HT1080 (cell line): Measurements from ENCODE around the gene PRR33. TPM values are rescaled to one million over a fixed set of nuclear protein-coding genes. Genes with fewer than 3 reads are reported as not detected.

ENCODE experiments used
- DNase-seq: peaks from one replicate; pipeline ENCODE4 v3.0.0-alpha.2; 2015; ENCODE audit warnings: low read depth
- total RNA-seq: library from RNA; depleted of rRNA; stranded (reverse); fragments of >200 nt; shearing (Covaris generic); gene quantifications from 2 replicates; pipeline ENCODE4 v1.2.3, GENCODE V29; 2014

Gene PRR33
- total RNA-seq, 1 experiment from 2014 or later: not detected

DNA sequence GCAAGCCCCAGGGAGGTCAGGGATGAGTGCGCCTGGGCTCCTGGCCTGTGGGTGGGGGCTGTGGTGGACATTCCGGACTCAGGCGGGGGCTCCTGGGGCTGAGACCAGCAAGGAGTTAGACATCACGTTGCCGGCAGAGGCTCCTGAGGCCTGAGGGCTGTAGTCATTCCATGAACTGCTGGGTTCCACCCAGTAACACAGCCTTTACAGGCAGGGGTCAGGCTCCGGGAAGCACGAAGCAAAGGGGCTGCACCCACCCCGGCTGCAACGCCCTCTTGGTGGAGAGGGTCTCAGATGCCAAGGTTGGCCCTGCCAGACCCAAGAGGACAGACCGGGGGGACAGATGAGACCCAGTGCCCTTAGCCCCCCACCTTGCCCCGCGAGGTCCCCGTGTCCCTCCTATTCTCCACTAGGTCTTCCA is 36.8 kb upstream of the PRR33 start:
- no peak for DNase-seq

DNA sequence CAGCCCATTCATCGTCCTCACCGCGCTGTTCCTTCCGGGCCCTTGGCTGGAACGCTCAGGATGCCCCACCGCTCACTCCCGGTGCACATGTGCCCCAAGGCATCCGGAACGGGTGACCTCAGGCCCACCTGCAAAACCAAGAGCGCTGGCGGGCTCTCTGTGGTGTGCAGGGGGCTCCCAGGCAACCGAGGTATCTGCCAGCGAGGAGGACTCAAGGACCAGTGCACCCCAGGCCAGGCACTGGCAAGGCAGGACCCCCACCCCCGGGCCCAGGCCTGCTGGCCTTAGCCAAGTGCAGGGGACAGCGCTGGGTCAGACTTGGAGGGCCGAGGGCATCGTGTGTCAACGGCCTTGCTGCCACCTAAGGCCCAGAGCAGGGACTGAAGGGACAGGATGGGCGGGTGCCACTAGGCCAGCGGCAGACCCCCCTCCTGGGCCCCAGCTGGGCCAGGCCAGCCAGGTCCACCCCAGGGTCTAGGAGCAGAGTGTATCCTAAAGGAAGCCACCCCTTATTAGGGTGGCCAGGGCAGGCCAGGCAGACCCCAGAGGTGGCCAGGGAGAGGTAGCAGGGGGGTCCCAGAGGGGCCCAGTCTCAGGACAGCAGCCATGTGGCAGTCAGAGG is 36.3 kb upstream of the PRR33 start:
- DNase-seq: no peak

- DNase-seq: no peak
These were observed 35.5 kb upstream of the PRR33 start for GRCh38 chr11:1927026-1927847.

GRCh38 chr11:1926156-1927025 is 34.7 kb upstream of the PRR33 start:
- no peak for DNase-seq

GRCh38 chr11:1925373-1926155 is 33.9 kb upstream of the PRR33 start:
- DNase-seq: no peak

DNA sequence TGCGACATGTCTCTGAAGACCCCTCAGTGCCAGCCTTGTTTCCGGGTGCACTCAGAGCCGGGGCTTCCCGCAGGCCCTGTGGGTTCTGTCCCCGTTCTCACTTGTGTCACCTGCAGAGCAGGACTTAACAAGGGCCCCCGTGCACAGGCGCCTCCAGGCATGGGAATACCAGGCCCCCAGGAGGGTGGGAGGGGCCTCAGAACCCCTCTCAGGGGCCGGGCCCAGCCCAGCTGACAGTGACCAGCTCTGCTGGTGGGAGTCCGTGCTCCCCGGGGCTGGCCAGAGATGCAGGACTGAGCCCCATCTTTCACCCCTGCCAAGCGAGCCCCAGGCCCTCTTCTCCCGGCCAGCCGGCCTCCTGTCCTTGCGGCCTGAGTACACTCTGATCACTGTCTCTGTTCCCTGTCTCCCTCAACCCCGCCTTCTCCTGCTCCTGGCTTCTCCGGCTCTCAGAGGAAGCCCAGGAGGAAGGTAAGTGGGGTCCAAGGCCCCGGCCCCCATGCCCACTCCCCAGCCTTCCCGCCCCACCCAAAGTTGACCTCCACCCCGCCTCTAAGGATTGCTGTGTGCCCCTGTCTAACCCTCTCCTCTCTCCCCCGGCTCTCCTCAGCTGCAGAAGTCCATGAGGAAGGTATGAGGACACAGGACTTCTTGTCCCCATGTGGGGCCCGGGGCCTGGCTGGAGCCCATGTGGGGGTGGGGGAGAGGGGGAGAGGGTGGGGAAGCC is 33.1 kb upstream of the PRR33 start:
- DNase-seq: no peak

DNA sequence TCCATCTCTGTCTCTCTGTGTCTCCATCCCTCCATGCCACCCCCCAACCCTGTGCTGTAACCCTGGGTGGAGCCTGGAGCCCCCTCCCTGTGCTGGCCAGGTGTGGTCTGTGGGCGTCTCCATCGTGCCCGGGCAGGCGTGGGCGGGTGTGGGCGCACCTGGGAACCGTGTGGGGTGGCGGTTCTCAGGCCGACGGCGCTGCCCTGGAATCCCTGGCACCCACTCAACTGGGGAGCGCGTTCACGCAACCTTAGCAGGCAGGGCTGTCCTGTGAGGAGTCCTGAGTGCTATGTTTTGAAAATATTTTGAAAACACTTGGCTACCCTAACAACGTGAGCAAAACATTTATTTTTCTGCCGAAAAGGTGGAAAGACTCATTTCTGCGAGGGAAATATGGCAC is 32.5 kb upstream of the PRR33 start:
- DNase-seq: no peak

GRCh38 chr11:1923201-1923956 is 31.7 kb upstream of the PRR33 start:
- no peak for DNase-seq

- no peak for DNase-seq
These were observed 30.9 kb upstream of the PRR33 start for GRCh38 chr11:1922481-1923081.

DNA sequence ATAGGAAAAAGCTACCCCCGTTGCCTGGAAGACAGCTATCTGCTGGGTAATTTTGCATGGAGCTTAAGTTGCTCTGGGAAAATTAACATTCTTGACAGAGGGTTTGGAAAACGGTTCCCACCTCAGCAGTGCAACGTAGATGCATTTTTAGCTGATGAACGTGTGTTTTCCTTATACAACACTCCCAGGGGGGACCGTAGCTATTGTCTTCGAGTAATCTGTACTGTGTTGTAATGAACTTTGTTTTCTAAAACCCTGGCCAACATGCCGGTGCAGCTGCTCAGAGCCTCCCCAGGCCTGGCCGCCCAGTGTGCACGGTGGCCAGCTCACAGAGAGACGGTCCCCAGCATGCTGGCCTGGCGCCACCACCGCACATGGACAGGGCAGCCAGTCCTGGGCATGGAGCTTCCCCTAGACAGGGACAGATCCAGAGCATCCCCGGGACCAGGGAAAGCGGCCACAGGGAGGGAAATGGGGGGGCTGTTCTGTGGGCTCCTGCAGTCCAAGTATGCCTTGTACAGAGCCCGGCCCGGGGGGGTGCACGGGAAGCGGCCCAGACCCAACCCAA is 30.0 kb upstream of the PRR33 start:
- no peak for DNase-seq

DNA sequence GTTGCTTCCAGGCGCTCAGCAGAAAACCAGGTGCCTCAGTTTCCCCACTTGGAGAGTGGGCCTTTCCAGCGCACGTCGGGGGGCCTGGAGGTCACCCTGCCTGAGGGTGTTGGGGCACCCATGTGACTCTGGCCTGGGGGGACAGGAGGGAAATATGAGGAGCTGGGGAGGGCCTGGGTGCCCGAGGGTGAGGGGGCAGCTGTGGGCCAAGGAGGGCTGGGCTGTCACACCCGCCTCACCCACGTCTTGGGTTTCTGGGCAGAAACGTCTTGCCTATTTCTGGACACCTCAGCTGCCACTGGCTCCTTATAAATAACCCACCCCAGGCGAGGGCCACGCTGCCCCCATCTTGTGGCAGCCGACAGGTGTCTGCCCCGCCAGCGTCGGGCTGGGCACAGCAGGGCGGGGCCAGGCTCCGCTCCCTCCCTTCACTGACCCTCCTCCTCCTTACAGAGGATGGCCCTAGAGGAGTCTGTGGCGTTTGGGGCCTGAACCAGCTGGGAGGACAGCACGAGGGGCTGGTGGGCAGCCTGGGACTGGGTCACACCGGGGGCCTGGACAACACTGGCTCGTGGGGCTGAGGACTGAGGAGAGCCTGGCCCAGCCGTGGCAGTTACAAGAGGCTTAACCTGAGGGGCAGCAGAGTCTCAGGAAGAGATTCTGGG is 29.3 kb upstream of the PRR33 start:
- DNase-seq: no peak

DNA sequence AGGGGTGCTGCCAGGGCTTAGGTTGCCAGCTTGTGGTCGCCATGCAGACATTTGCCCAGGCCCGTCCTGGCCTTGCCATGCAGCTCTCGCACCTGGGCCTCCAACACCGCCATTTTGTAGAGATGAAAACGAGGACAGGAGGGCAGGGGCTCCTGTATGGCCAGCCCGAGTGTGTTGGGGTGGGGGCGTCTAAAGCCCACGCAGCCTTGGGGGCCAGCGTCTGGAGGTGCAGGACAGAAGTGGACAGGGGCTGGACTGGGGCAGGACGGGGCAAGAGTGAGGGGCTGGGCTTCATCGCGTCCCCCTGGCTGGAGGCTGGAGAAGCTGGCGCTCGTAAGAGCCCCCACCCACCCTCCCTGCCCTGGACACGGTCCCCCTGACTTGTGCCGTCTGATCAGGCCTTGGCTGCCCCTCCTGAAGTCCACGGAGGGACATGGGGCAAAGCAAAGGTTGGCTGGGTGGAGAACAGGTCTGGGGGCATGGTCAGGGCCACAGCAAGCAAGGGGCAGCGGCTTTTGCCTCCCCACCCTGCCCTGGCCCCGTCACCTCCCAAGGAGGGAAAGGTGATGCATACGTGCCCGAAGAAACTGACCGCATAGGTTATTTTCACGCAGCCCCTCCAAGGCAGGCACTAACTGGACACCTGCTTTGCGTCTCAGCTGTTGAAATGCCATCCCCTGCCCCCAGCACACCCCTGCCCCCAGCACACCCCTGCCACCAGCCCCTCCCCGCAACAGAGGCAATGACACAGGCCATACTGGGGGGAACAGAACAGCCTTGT is 28.6 kb upstream of the PRR33 start:
- no peak for DNase-seq

DNA sequence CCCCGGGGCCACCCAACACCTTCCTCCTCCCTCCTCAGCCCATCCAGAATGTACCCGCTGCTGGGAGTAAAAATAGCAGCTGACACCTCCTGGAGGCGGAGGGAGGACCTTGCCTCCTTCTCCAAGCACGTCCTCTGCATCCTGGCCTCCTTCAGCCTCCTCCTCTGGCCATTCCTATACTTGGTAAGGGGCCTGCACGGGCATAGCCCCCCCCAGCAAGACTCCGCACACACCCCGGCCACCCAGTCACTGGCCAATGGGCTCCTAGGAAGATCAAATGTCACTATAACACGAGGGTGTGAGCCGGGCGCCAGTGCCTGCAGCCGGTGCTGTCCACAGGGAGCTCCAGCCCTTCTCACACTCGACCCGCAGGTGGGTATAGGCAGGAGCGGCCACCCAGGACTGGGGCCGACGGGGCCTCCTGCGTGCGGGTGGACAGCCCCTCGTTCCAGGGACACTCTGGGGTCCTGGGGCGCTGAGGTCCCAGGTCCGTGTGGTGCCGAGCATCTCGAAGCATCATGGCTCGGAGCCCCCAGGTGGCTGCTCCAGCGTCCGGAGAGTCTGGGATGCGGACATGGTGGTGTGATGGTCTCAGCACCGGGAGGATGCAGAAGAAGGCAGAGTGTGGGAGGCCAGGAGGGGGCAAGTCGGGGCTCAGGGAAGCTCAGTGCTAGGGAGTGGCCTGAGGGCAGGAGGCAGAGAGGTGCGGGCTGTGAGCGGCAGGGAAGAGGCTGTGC is 27.9 kb upstream of the PRR33 start, which contains the start of gene TNNT3:
TNNT3 (plus strand) TSS at position 313 of the 737 bp plus-strand sequence. CDS start 3,172 bp downstream, outside the sequence.
- DNase-seq: no peak

- no peak for DNase-seq
These were observed 27.0 kb upstream of the PRR33 start for GRCh38 chr11:1918436-1919315.

DNA sequence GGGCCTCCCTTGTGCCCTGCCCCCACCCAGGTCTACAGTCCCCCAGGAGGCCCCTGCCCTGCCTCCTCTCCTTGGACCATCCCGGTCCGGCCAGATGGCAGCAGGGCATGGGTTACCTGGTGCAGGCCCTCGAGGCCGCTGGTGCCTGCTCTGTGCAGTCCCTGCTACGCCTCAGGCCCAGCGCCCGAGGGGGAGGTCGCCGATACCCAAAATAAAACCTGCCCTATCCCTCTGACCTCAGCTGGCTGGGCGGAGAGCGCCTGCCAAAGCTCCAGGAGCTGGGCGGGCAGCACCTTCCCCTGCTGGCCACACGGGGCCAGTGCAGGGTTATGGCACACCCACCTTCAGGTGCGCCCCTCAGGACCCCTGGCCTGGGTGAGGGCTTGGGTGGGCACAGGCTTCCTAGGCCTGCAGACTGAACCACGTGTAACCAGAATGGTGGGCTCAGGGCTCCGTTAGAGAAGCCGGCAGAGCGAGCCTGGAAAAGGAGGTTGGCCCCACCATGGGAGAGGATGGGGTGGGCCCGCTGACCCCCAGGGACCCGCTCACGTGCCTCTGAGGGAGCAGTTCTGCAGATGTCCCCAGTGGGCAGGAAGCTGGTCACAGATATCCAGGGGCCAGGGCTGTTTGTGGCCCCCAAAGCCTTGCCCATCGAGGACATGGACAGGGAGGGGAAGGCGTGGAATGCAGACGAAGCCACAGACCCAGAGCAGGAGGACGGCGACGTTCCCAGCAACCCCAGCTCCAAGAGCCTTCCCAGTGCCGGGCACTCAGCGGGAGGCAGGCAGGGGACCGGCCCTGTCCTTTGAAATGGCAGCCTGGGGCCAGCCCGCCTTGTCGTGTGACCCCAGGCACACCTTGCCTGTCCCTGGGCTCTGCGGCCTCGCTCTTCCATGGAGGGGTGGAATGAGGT is 26.1 kb upstream of the PRR33 start:
- DNase-seq: no peak
